Mesendoderm (in vitro differentiated cells): ENCODE measurements around the gene RTF2.

Source experiments
- DNase-seq: peaks from one replicate; pipeline ENCODE4 v3.0.0; 2013
- H2AK5ac ChIP-seq: 2 replicates; pipeline ENCODE4 v1.6.1; 2013; ENCODE audit warnings: low read length, inconsistent platforms
- H2BK120ac ChIP-seq: 2 replicates; pipeline ENCODE4 v1.6.1; 2013; ENCODE audit warnings: low read depth, mild to moderate bottlenecking, low read length, moderate library complexity, mixed read lengths
- H2BK15ac ChIP-seq: replicated peaks from 2 replicates; pipeline ENCODE4 v1.6.1; 2013; ENCODE audit warnings: low read depth, mild to moderate bottlenecking, moderate library complexity
- H2BK5ac ChIP-seq: 2 replicates; pipeline ENCODE4 v1.6.1; 2013; ENCODE audit warnings: low read length, inconsistent platforms
- H3K18ac ChIP-seq: 2 replicates; pipeline ENCODE4 v1.6.1; 2013; ENCODE audit warnings: mild to moderate bottlenecking, low read length, mixed read lengths
- H3K23ac ChIP-seq: one replicate; pipeline ENCODE4 v1.6.1; 2013; ENCODE audit warnings: low read length
- H3K27ac ChIP-seq: 2 replicates; pipeline ENCODE4 v1.5.1; 2013; ENCODE audit warnings: low read depth, mild to moderate bottlenecking, inconsistent platforms, low read length, moderate library complexity
- H3K27me3 ChIP-seq: 2 replicates; pipeline ENCODE4 v1.6.1; 2013; ENCODE audit warnings: low read length, control low read depth, mild to moderate bottlenecking, inconsistent platforms; ENCODE audit not compliant: insufficient read depth, poor library complexity
- H3K36me3 ChIP-seq: 2 replicates; pipeline ENCODE4 v1.6.1; 2013; ENCODE audit warnings: low read length, inconsistent platforms; ENCODE audit not compliant: control insufficient read depth, insufficient read depth
- H3K4ac ChIP-seq: one replicate; pipeline ENCODE4 v1.6.1; 2013; ENCODE audit warnings: low read depth, mild to moderate bottlenecking, low read length, moderate library complexity
- H3K4me1 ChIP-seq: 2 replicates; pipeline ENCODE4 v1.6.1; 2013; ENCODE audit warnings: low read depth, low read length, inconsistent platforms; ENCODE audit not compliant: control insufficient read depth
- H3K4me2 ChIP-seq: 2 replicates; pipeline ENCODE4 v1.6.1; 2013; ENCODE audit warnings: low read length
- H3K4me3 ChIP-seq: 2 replicates; pipeline ENCODE4 v1.5.1; 2013; ENCODE audit warnings: mild to moderate bottlenecking, low read length
- H3K56ac ChIP-seq: one replicate; pipeline ENCODE4 v1.6.1; 2013; ENCODE audit warnings: low read length
- H3K79me1 ChIP-seq: 2 replicates; pipeline ENCODE4 v1.6.1; 2013; ENCODE audit warnings: low read length, inconsistent platforms
- H3K79me2 ChIP-seq: 2 replicates; pipeline ENCODE4 v1.6.1; 2013; ENCODE audit warnings: mild to moderate bottlenecking, low read length; ENCODE audit not compliant: control insufficient read depth, insufficient read depth
- H3K9ac ChIP-seq: 2 replicates; pipeline ENCODE4 v1.6.1; 2013; ENCODE audit warnings: low read length, inconsistent platforms
- H4K5ac ChIP-seq: one replicate; pipeline ENCODE4 v1.6.1; 2013; ENCODE audit warnings: low read length
- H4K8ac ChIP-seq: one replicate; pipeline ENCODE4 v1.6.1; 2013; ENCODE audit warnings: low read depth, mild to moderate bottlenecking, control low read depth, low read length, moderate library complexity
- WGBS: extraction: QIAGEN DNeasy Blood & Tissue Kit; methylation state at CpG from one replicate; pipeline ENCODE4 v1.1.7; 2013; ENCODE audit warnings: low lambda C conversion rate, missing lambda C conversion rate; ENCODE audit not compliant: insufficient coverage; ENCODE audit errors: extremely low coverage; 5-methylcytosine and 5-hydroxymethylcytosine counted together

Gene RTF2

DNA sequence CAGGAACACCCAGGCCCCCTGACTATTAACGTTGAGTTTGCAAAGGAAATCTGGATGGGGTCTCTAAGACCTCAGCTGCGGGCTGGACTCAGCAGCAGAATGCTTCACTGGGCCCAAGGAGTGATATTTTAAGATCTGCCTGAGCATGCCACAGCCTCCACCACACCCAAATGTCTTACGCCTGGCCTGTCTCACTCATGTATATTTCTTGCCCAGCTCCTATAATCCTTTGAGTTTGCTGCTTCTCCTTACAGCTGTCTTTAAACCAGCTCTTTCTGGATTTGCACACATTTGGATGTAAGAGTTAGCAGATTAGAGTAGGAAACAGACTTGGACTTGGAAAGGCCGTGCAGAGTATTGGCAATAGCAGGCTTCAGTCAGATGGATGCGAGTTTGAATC lies 40.0 kb upstream of the RTF2 start:
- Histone ChIP-seq H3K18ac (no peak overlapping the region), H4K5ac (no peak overlapping the region), H3K4ac (no peak overlapping the region), H3K36me3 (no peaks in the 10 kb centered on the region), H3K23ac (no peak overlapping the region), H3K79me2 (no peaks in the 10 kb centered on the region), H3K27me3 (no peaks in the 10 kb centered on the region), H3K9ac (no peak overlapping the region), H2BK120ac (no peak overlapping the region), H3K27ac (no peak overlapping the region), H3K4me3 (no peak overlapping the region), H3K4me1 (no peaks in the 10 kb centered on the region), H3K4me2 (no peak overlapping the region), H2AK5ac (no peak overlapping the region), H2BK5ac (no peak overlapping the region), H4K8ac (no peak overlapping the region), H3K56ac (no peak overlapping the region), H2BK15ac (no peak overlapping the region), H3K79me1 (no peaks in the 10 kb centered on the region)
- WGBS, result no CpG with 5 or more reads among the region's 5 CpGs
- DNase-seq, result no peak

DNA sequence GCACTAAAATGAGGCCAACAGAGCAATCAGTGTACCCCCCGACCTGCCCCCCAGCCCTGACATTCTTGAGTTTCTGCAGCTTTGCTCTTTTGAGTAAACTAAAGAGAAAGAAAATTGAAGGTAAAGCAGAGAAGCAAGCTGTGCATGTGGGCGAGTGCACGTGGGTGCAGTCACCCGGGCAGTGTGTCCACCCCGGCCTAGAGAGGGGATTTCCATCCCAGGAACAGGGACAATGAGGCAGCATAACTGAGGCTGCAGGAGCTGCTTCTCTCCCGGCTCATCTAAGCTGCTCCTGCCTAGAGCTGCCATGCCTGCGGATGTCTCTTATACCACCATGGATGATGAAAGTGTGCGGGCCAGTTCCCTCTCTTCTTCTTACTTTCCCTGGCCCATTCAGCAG lies 39.5 kb upstream of the RTF2 start:
- Histone ChIP-seq H2AK5ac (no peak overlapping the region), H3K4me3 (no peak overlapping the region), H2BK15ac (no peak overlapping the region), H3K23ac (no peak overlapping the region), H3K9ac (no peak overlapping the region), H3K4me1 (no peaks in the 10 kb centered on the region), H3K4me2 (no peak overlapping the region), H3K56ac (no peak overlapping the region), H3K27ac (no peak overlapping the region), H4K8ac (no peak overlapping the region), H2BK120ac (no peak overlapping the region), H3K79me1 (no peaks in the 10 kb centered on the region), H2BK5ac (no peak overlapping the region), H3K4ac (no peak overlapping the region), H3K27me3 (no peaks in the 10 kb centered on the region), H4K5ac (no peak overlapping the region), H3K18ac (no peak overlapping the region), H3K79me2 (no peaks in the 10 kb centered on the region), H3K36me3 (no peaks in the 10 kb centered on the region)
- no peak for DNase-seq
- no CpG with 5 or more reads among the region's 8 CpGs for WGBS

DNA sequence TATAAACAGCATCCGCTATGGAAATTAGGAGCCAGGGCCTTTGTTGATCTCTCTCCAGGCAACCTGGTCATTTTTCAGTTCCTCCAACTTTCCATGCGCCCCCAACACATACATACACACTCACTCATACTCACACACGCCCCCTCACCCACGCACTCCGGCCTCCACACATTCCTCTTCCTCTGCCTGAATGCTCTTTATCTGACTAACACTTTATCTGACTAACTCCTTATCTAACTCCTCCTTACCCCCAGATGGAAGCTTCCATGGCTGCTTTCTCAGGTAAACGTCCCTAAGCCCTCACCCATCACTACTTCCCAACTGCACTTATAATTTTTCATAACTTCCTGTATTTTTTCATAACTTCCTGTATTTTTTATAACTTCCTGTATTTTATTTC lies 38.9 kb upstream of the RTF2 start:
- Histone ChIP-seq H3K18ac (no peak overlapping the region), H2BK15ac (no peak overlapping the region), H3K27ac (no peak overlapping the region), H3K23ac (no peak overlapping the region), H4K5ac (no peak overlapping the region), H3K79me2 (no peaks in the 10 kb centered on the region), H2BK120ac (no peak overlapping the region), H4K8ac (no peak overlapping the region), H3K4ac (no peak overlapping the region), H3K27me3 (no peaks in the 10 kb centered on the region), H3K9ac (no peak overlapping the region), H3K4me3 (no peak overlapping the region), H3K79me1 (no peaks in the 10 kb centered on the region), H3K4me1 (no peaks in the 10 kb centered on the region), H3K36me3 (no peaks in the 10 kb centered on the region), H2BK5ac (no peak overlapping the region), H3K4me2 (no peak overlapping the region), H3K56ac (no peak overlapping the region), H2AK5ac (no peak overlapping the region)
- DNase-seq, result no peak
- 100% methylated on average over 3 of the region's 6 CpGs for WGBS

DNA sequence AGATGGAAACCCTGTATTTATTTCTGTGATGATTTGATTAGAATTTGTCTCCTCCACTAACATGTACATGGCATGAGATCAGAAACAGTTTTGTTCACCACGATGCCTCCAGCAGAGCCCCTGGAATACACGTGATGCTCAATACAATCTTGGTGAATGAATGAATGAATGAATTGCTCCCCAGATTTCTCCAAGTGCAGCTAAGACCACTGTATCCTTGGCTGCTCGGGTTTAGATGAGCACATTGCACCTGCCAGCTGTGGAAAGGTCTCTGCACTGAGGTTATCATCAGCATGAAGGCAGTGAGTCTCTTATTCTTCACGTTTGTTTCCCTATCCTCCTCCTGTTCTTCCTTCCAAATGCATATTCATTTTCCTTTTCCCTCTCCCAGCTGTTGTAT lies 38.5 kb upstream of the RTF2 start:
- no peak overlapping the region for H4K8ac ChIP-seq
- no peak overlapping the region for H2BK120ac ChIP-seq
- H3K27ac ChIP-seq, result no peak overlapping the region
- H4K5ac ChIP-seq, result no peak overlapping the region
- no peak overlapping the region for H2AK5ac ChIP-seq
- no peak overlapping the region for H3K23ac ChIP-seq
- no peak overlapping the region for H3K9ac ChIP-seq
- H3K4me2 ChIP-seq, result no peak overlapping the region
- no peaks in the 10 kb centered on the region for H3K27me3 ChIP-seq
- H3K56ac ChIP-seq, result no peak overlapping the region
- no peak overlapping the region for H2BK5ac ChIP-seq
- no peak overlapping the region for H2BK15ac ChIP-seq
- H3K79me2 ChIP-seq, result no peaks in the 10 kb centered on the region
- DNase-seq, result no peak
- H3K36me3 ChIP-seq, result no peaks in the 10 kb centered on the region
- H3K4ac ChIP-seq, result no peak overlapping the region
- H3K79me1 ChIP-seq, result no peaks in the 10 kb centered on the region
- WGBS, result no CpG with 5 or more reads among the region's 4 CpGs
- no peak overlapping the region for H3K18ac ChIP-seq
- H3K4me3 ChIP-seq, result no peak overlapping the region
- no peaks in the 10 kb centered on the region for H3K4me1 ChIP-seq

DNA sequence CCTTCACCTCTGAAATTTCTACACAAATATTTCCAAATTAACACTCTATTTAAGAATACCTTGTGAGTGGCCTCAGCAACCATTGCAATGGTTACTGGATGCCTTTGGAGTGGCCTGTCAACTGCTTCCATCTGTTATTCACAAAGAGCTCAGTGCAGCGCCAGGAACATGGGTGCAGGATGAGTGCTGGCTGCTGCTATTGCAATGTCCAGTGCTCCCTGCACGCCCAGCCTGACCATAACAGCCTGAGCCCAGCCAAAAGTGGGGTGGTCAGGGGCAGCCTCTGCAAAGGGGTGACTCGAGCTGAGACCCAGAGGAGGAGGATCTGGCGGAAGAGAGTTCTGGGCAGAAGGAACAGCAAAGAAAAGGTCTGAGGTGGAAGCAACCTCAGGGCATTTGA lies 38.0 kb upstream of the RTF2 start:
- no CpG with 5 or more reads among the region's 4 CpGs for WGBS
- Histone ChIP-seq H3K4me2 (no peak overlapping the region), H3K23ac (no peak overlapping the region), H4K8ac (no peak overlapping the region), H3K79me1 (no peaks in the 10 kb centered on the region), H3K36me3 (no peaks in the 10 kb centered on the region), H3K56ac (no peak overlapping the region), H3K4me3 (no peak overlapping the region), H3K4ac (no peak overlapping the region), H3K27ac (no peak overlapping the region), H3K9ac (no peak overlapping the region), H3K79me2 (no peaks in the 10 kb centered on the region), H2BK15ac (no peak overlapping the region), H2BK120ac (no peak overlapping the region), H4K5ac (no peak overlapping the region), H2AK5ac (no peak overlapping the region), H2BK5ac (no peak overlapping the region), H3K27me3 (no peaks in the 10 kb centered on the region), H3K4me1 (no peaks in the 10 kb centered on the region), H3K18ac (no peak overlapping the region)
- no peak for DNase-seq

DNA sequence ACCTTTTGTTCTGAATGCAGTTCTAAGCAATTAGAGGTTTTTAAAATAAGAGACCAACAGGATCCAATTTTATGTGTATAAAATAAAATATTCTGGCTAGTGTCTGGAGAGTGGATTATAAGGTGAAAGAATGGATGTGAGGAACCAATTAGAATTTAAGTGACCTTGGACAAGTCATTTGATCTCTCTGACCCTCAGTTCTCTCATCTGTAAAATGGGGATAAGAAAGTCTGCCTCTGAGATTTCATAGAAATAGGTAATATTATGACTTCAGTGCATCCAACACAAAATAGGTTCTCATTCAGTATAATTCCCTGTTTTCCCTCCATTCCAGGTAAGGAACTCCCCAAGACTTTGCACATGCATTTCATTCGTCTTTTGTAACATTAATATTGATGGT lies 37.5 kb upstream of the RTF2 start:
- no peak overlapping the region for H3K9ac ChIP-seq

More for the DNA sequence above, 37.5 kb upstream of the RTF2 start:
- no peak overlapping the region for H3K4me3 ChIP-seq
- DNase-seq, result no peak
- H2BK15ac ChIP-seq, result no peak overlapping the region
- no peak overlapping the region for H2AK5ac ChIP-seq
- H3K56ac ChIP-seq, result no peak overlapping the region
- no CpG with 5 or more reads among the region's 1 CpG for WGBS
- H3K23ac ChIP-seq, result no peak overlapping the region
- H3K79me1 ChIP-seq, result no peaks in the 10 kb centered on the region
- no peaks in the 10 kb centered on the region for H3K27me3 ChIP-seq
- H3K4me1 ChIP-seq, result no peaks in the 10 kb centered on the region
- no peaks in the 10 kb centered on the region for H3K79me2 ChIP-seq
- no peak overlapping the region for H4K8ac ChIP-seq
- H4K5ac ChIP-seq, result no peak overlapping the region
- H3K4ac ChIP-seq, result no peak overlapping the region
- no peak overlapping the region for H3K18ac ChIP-seq
- no peak overlapping the region for H2BK5ac ChIP-seq
- no peak overlapping the region for H3K4me2 ChIP-seq
- H2BK120ac ChIP-seq, result no peak overlapping the region
- H3K27ac ChIP-seq, result no peak overlapping the region
- no peaks in the 10 kb centered on the region for H3K36me3 ChIP-seq
